C4-2B (cell line): ENCODE data around the gene SMOC2.

Experiments used
- ZFX ChIP-seq: fragments of 450-650 bp; IDR thresholded peaks from 2 replicates; pipeline ENCODE4 v1.6.1; 2017
- TF ChIP-seq, protein P1 (sequence below): fragments of 450-650 bp; conservative IDR thresholded peaks from 2 replicates; pipeline ENCODE4 v1.5.1; 2017; ENCODE audit warnings: mild to moderate bottlenecking

DNA sequence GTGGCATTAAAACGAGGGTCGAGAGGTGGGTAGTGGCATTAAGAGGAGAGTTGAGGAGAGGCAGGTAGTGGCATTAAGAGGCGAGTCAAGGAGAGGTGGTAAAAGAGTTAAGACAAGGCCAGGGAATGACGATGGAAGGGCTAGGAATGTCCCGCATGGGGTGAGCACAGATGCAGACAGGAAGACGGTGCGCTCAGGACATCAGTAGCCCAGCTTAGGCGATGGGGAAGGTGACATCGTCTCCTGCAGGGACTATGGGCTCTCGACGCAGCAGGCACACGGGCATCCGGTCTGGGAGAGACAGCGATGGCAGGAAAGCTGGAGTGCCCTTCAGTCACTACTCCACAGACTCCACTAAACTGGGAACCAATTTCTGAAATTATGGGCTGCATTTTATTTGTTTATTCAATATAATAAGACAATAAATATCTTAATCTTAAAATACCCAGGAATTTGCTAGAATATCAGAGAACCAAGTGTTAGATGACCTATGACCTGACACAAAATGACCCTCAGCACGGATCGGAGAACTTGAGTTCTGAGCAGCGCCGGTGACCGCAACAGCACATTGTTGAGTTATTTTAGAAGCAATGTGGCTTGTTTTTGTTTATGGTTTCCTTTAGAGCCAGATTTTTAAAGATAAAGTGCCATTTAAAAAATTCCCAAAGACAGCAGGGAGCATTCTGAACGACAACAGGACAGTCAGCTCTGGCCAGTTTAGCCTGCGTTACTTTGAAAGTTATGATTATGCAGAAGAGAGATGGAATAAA is 177.7 kb downstream of the SMOC2 start:
- TF ChIP-seq, protein P1, sequence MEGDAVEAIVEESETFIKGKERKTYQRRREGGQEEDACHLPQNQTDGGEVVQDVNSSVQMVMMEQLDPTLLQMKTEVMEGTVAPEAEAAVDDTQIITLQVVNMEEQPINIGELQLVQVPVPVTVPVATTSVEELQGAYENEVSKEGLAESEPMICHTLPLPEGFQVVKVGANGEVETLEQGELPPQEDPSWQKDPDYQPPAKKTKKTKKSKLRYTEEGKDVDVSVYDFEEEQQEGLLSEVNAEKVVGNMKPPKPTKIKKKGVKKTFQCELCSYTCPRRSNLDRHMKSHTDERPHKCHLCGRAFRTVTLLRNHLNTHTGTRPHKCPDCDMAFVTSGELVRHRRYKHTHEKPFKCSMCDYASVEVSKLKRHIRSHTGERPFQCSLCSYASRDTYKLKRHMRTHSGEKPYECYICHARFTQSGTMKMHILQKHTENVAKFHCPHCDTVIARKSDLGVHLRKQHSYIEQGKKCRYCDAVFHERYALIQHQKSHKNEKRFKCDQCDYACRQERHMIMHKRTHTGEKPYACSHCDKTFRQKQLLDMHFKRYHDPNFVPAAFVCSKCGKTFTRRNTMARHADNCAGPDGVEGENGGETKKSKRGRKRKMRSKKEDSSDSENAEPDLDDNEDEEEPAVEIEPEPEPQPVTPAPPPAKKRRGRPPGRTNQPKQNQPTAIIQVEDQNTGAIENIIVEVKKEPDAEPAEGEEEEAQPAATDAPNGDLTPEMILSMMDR: no peak
- TF ChIP-seq ZFX: no peak
